22Rv1 (cell line): ENCODE data around the gene CRHR1.

Source experiments
- H3K27ac ChIP-seq: fragments of 450-650 bp; 2 replicates; pipeline ENCODE4 v1.5.1; 2017
- ZFX ChIP-seq: fragments of 450-650 bp; IDR thresholded peaks from 2 replicates; pipeline ENCODE4 v1.6.1; 2017; ENCODE audit warnings: antibody characterized with exemption, borderline replicate concordance
- TF ChIP-seq, protein P1 (sequence below): fragments of 450-650 bp; IDR thresholded peaks from 2 replicates; pipeline ENCODE4 v1.5.1; 2017; ENCODE audit warnings: mild to moderate bottlenecking

CRHR1 gene

DNA sequence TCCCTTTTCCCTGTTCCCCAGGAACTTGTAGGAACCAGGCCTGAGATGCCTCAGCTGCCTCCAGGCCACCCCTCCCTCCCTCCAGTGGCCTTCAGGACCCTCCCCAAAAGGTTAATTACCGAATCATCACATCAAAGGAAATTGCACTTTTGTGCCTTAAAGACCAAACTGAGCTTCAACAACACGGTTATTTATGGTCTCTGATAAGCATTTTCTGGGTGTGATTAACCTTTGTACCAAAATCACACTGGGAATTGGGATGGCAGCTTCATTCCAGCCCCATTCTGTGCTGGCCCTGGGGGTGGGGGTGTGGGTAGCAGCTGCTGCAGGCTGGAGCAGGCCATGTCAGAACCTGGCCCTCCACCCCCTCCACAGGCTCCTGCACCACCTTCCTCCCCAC lies 16.7 kb downstream of the CRHR1 start:
- H3K27ac ChIP-seq = no peak overlapping the region
- no peak for TF ChIP-seq ZFX
- TF ChIP-seq, protein P1, sequence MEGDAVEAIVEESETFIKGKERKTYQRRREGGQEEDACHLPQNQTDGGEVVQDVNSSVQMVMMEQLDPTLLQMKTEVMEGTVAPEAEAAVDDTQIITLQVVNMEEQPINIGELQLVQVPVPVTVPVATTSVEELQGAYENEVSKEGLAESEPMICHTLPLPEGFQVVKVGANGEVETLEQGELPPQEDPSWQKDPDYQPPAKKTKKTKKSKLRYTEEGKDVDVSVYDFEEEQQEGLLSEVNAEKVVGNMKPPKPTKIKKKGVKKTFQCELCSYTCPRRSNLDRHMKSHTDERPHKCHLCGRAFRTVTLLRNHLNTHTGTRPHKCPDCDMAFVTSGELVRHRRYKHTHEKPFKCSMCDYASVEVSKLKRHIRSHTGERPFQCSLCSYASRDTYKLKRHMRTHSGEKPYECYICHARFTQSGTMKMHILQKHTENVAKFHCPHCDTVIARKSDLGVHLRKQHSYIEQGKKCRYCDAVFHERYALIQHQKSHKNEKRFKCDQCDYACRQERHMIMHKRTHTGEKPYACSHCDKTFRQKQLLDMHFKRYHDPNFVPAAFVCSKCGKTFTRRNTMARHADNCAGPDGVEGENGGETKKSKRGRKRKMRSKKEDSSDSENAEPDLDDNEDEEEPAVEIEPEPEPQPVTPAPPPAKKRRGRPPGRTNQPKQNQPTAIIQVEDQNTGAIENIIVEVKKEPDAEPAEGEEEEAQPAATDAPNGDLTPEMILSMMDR = no peak

DNA sequence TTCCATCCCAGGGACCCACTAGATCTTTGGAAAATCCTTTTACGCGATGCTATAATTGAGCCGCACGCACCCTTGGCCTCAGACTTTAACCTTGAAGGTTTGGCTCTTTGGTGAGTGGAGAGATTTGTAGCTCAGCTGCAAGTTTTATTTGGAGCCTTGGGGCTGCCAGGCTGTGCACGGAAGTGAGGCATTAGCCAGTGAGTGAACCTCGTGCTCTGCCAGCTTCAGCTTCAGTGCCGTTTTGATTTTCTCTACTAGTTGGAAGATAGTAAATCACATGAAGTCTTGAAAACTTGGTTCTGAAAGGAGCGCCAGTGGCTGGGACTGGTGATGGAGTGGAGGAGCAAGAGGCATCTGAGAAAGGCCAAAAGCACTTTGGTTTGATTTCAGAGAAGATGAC lies 17.3 kb downstream of the CRHR1 start:
- H3K27ac ChIP-seq = no peak overlapping the region
- TF ChIP-seq, protein P1 = no peak
- TF ChIP-seq ZFX = no peak

DNA sequence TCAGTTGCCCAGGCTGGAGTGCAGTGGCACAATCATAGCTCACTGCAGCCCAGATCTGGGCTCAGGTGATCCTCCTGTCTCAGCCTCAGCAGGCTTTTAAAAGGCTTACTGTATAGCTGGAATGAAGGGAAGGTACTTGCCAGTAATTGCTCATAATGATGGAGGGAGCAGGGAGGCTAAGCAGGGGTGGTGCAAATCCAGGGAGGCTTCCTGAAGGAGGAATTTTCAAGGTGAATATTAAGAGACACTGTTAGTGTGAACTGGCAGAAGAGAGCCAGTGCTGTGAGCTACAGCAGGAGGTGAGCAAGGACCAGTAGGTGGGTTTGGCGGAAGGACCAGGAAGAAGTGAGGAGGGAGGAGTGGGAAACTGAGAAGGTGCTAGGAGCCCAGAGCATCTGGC lies 24.7 kb downstream of the CRHR1 start:
- H3K27ac ChIP-seq = no peak overlapping the region
- TF ChIP-seq, protein P1 = no peak
- no peak for TF ChIP-seq ZFX

DNA sequence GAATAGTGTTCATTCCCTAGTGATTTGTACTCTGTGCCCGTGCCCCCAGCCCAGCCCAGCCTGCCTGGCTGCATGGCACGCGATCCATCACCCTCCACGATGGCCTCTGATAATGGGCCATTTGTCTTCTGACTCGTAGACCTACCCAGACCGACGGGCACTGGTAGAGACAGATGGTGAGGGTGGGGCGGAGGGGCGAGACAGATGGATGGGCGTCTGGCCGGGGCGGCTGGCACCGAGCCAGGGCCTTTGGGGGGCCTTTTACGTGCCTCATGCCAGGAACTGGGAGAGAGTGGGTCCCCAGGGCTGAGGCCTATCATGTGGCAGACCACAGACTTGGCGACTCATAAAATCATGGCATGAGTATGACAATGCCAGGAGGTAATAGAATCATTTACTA lies 25.4 kb downstream of the CRHR1 start:
- no peak overlapping the region for H3K27ac ChIP-seq
- TF ChIP-seq ZFX = no peak
- TF ChIP-seq, protein P1 = no peak

DNA sequence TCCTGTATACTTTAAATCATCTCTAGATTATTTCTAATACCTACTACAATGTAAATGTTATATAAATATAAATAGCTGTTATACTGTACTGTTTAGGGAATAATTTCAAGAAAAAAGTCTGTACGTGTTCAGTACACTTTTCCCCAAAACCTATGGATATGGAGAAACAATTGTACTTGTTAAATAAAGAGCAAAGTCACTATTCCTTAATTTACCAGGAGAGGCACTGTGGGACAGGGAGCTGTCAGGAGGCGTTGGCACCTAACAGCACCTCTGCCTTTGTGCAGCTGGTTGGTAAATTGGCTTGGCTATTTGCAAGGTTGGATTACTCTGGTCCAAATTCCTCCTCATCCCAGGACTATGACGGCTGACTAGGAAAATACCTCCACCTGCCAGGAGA lies 28.0 kb downstream of the CRHR1 start:
- H3K27ac ChIP-seq = no peak overlapping the region
- TF ChIP-seq, protein P1 = peak; percentile 66
- no peak for TF ChIP-seq ZFX

DNA sequence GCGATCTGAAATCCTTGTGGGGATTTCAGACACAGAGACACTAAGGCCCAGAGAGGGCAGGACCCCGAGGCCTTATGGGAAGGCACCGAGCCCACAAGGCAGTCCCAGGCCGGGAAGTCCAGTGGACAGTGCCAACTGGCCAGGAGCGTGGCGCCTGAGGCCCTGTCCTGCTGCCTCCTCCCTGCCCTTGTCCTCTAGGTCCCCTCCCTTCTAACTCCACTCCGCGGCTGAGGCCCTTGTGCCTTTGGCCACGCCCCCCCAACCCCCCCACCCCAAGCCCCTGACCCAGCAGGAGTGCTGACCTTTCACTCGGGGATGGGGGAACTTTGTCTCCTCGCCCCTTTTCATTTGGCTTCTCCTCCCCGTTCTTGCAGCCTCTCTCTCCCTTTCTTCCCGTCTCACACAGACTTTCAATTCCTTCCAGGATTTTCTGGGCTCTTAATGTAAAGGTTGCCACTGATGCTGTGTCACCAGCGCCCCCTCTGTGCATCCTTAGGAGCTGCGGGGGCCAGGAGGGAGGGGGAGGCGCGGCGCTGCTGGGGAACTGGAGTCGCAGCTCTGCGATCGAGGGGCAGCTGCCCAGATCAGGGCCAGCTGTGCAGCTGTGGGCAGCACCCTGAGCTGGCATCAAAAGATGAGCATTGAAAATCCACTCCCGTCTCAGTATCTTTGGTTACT lies 29.1 kb downstream of the CRHR1 start:
- TF ChIP-seq, protein P1 = peak; percentile 12; the same call in 1 of the 2 replicates
- TF ChIP-seq ZFX = no peak
- no peak overlapping the region for H3K27ac ChIP-seq

DNA sequence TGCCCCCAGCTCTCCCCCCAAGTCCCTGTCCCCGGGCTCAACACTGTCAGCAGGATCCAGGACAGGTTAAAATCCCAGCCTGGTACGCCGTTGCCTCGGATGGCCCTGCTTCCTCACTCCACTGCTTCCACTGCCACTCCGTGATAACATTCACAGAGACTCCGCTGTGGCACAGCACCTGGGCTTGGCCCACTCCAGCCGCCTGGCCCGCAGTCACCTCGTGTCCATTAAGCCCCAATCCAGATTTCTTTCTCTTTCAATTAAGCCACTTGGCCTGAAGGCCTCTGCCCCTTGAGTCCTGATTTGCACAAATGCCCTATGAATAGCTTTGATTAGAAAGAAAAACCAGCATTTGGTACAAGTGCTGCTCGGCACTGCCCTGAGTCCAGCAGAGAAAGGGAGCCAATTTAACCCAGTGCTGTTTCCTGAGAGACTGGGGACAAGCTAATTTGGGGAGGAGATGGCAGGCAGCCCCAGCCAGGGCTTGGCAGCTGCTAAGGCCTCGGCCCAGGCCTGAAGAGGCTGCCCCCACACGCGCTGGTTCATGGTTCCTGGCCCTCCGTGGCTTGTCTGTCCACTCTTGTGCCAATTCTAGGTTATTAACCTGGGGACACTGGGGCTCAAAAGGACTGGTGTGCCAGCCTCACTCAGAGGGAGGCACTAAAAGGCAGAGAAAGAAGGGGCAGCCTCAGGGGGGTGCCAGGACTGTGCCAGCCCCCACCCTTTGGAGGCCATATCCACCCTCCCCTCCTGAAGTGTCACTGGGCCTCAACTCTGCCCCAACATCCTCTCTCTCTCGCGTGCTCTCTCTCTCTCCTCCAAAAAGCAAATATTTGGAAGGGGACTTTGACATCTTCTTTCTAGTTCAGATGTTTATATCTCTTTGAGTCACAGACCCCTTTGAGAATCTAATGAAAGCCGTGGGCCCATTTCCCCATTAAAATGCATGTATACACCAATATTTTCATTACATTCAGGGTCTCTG lies 30.8 kb downstream of the CRHR1 start:
- no peak overlapping the region for H3K27ac ChIP-seq
- no peak for TF ChIP-seq ZFX
- TF ChIP-seq, protein P1 = no peak
